GM21737 (cell line): ENCODE measurements around the gene RXRG.

Experiments used
- ATAC-seq: cut with Tn5 transposase; IDR thresholded peaks from one replicate; pipeline ENCODE4 v1.9.1; 2021; ENCODE audit warnings: mild to moderate bottlenecking, moderate library complexity; ENCODE audit not compliant: unreplicated experiment

Gene RXRG

GRCh38 chr1:165415068-165415467, 29.9 kb downstream of the RXRG start:
- ATAC-seq: no peak

GRCh38 chr1:165414620-165415019, 30.3 kb downstream of the RXRG start:
- no peak for ATAC-seq

GRCh38 chr1:165411396-165411795, 33.5 kb downstream of the RXRG start:
- no peak for ATAC-seq

- ATAC-seq: no peak
Observed at GRCh38 chr1:165409657-165410358, 35.1 kb downstream of the RXRG start.

DNA sequence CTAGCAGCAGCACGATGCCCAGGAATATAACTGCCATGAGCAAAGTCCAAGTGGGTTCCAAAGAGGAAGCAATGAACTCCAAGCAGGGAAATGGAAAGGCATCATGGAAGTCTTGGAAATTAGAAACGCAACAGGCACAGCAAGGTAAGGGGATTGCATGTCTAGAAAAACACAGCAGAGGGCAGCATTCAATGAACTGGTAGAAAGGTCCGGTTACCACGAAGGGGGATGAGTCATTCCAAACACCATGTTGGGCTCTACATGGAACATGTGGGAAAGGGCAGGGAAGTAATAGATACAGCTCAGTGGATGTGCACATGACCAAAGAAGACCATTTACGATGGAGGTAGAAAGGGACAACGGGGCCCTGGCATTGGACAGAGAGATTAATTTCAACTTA, 36.4 kb downstream of the RXRG start:
- no peak for ATAC-seq

DNA sequence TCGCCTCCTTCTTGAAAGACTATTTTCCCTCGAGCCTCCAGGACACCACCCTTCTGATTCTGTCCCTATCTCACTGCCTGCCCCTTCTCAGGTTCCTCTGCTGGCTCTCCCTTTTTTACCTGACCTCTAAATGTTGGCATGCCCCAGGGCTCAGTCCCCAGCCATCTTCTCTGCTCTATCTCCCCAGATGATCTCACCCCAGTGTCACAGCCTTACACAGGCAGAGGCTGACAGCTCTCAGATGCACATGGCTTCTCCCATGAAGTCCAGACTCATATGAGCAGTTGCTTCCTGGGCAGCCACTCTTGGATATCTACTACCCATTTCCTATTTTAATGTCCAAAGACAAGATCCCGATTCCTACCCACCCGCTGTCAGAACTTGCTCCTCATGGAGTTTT, 37.5 kb downstream of the RXRG start:
- no peak for ATAC-seq

GRCh38 chr1:165403835-165404482, 41.0 kb downstream of the RXRG start:
- ATAC-seq: no peak

GRCh38 chr1:165402517-165403111, 42.3 kb downstream of the RXRG start:
- no peak for ATAC-seq

DNA sequence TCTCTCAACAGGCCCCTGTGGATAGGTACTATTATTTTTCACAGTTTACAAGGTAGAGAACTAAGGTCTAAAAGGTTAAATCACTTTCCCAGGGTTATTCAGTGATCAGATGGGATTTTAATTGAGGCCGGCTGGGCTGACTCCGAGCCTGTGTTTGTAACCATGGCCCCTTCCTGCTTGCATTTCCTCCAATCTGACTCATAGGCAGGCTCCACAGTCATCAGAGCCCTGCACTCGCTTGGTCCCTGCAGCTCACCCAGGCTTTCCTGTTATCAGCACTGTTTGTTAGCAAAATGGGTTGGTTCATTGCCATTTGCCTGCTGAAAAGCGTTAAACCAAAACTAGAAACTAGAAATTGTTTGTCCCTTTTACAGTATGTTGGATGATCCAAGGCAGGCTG, 47.0 kb downstream of the RXRG start:
- ATAC-seq: no peak

GRCh38 chr1:165395901-165396300, 49.0 kb downstream of the RXRG start:
- ATAC-seq: no peak

GRCh38 chr1:165395478-165395877, 49.4 kb downstream of the RXRG start:
- ATAC-seq: no peak

DNA sequence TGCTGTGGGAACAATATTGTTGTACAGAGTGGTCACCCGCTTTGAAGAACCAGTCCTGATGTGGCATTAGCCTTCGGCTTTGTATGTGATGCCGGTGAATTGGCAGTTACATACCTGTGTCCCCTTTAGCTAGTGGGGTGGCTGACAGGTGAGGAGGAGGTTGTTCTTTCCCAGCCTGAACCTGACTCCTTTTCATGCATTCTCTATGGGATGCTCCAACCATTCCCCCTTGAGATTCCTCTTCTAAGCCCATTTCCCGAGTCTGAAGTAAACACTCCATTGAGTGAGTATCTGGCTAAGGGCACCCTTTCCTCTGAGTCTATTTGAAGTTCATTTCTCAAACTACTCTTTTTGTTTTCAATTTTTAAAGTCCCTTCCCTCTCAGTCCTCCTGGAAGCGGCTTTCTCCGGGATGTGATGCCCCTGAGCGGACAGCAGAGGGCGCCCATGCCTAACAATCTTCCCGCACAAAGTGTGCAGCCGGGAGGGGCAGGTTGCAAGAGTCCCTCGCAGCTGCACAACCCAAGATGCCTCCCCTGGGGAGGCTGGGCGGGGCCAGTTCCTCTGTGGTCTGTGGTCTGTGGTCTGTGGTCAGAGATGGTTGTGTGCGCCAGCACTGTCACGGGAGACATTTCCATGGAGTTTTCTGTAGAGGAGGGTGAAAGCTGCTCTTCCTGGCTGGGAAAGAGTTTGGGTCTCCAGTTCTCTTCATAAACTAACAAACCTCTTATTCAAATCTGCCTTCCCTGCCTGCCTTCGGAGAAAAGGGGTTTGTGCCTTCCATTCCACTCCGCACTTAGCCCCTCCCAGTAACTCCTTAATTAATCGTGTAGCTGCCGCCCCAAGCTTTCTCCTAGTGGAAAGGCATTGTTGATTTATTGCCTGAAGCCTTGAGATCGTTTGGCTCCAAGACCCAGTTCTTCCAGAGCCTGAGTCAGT, 52.0 kb downstream of the RXRG start:
- ATAC-seq: peak; percentile 98

GRCh38 chr1:165389609-165390008, 55.3 kb downstream of the RXRG start:
- no peak for ATAC-seq

- no peak for ATAC-seq
Observed at GRCh38 chr1:165387961-165388360, 57.0 kb downstream of the RXRG start.

- ATAC-seq: no peak
Observed at GRCh38 chr1:165387505-165387904, 57.4 kb downstream of the RXRG start.

GRCh38 chr1:165383599-165384405, 61.1 kb downstream of the RXRG start:
- ATAC-seq: no peak

DNA sequence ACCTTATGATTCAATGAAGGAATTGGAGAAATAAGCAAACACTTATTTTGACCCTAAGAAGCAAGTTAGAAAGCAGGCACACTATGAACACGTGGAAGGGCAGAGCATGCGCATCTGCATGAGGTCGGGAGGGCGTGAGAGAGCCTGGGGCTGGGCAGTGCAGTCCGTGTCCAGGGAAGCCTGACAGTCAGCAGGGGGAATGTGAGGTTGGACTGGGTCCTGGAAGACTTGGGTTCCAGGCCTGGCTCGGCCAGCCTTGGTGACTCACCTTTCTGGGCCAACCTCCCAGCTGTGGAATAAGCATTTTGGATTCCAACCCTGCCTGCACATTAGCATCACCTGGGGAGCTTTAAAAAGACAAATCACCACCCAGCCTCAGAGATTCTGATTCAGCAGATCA, 61.9 kb downstream of the RXRG start:
- no peak for ATAC-seq

- no peak for ATAC-seq
Observed at GRCh38 chr1:165381745-165382505, 63.0 kb downstream of the RXRG start.

DNA sequence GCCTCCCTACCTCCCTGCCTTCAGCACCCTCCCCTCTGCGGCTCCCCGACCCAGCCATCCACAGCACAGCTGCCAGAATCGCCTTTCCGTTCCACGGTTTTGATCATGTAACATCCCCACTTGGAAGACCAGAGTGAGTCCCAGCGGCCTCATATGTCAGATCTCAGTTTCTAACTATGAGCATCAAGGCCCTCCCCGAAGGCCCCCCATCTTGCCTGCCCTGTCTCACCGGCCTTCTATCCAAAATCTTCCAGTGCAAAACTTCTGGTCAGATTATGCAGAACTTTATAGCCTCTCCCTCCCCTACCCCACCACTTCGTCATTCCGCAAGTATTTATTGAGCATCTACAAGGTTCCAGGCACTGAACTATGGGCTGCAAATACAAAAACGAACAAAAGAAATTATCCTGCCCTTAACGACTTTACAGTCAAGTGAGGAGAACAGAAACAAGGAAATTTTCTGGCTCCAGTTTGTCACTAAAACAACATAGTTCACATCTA, 68.1 kb downstream of the RXRG start:
- no peak for ATAC-seq
